LNCAP (cell line): Measurements from ENCODE around the gene NME4.

Experiments used
- CTCF ChIP-seq: fragments of 450-650 bp; IDR thresholded peaks from 2 replicates; pipeline ENCODE4 v1.5.1; 2017; ENCODE audit warnings: mild to moderate bottlenecking

NME4 gene

GRCh38 chr16:424623-425081 is 27.7 kb downstream of the NME4 start:
- TF ChIP-seq CTCF, result no peak

GRCh38 chr16:425082-425718 is 28.2 kb downstream of the NME4 start, which contains the start of gene RAB11FIP3:
RAB11FIP3 (plus strand) TSS chr16:425649; CDS start chr16:426007, 358 bp downstream.
- no peak for TF ChIP-seq CTCF

DNA sequence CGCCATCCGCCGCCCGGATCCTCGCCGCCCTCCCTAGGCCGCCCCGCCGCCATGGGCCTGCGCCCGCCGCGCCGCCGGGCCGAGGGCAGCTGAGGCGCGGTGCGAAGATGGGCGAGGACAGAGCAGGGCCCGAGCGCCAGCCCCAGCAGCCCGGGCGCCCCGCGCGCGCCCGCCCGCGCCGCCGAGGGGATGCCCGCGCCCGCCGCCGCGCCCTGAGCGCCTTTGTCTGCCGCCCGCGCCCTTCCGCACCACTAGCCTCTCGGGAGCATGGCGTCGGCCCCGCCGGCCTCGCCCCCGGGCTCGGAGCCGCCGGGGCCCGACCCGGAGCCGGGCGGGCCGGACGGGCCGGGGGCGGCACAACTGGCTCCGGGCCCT is 28.7 kb downstream of the NME4 start:
- no peak for TF ChIP-seq CTCF

DNA sequence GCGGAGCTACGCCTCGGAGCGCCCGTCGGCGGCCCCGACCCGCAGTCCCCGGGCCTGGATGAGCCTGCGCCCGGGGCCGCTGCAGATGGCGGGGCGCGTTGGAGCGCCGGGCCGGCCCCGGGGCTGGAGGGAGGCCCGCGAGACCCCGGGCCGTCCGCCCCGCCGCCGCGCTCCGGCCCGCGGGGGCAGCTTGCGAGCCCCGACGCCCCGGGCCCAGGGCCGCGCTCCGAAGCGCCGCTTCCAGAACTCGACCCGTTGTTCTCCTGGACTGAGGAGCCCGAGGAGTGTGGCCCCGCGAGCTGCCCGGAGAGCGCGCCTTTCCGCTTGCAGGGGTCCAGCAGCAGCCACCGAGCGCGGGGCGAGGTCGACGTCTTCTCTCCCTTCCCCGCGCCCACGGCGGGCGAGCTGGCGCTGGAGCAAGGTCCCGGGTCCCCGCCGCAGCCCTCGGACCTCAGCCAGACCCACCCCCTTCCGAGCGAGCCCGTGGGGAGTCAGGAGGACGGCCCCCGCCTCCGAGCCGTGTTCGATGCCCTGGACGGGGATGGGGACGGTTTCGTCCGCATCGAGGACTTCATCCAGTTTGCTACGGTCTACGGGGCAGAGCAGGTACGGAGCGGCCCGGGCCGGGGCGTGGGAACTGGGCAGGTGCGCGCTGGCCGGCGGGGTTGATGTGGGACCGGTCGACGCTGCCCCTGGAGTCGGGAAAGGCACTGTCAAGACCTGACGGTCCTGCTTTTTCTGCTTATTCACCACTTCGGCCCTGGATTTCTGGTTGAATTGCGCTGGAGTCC is 29.3 kb downstream of the NME4 start:
- no peak for TF ChIP-seq CTCF

GRCh38 chr16:426906-427249 is 29.9 kb downstream of the NME4 start:
- no peak for TF ChIP-seq CTCF

- TF ChIP-seq CTCF, result no peak
Observed at GRCh38 chr16:427250-427649, 30.3 kb downstream of the NME4 start.

- TF ChIP-seq CTCF, result no peak
Observed at GRCh38 chr16:430904-431303, 33.9 kb downstream of the NME4 start.
